Stimulated activated CD4-positive, alpha-beta T cell treated with anti-CD3 and anti-CD28 coated beads, Interleukin-4, amount 100 ng/mL, for 1 hour (primary cell): ENCODE results near the gene ISLR.

Source experiments
- DNase-seq: peaks from one replicate; pipeline ENCODE4 v3.0.0-alpha.2; 2020

Gene ISLR

GRCh38 chr15:74174219-74174957, 878 bp downstream of the ISLR start:
- no peak for DNase-seq

GRCh38 chr15:74174958-74175253, 1.4 kb downstream of the ISLR start:
- DNase-seq, result no peak

- no peak for DNase-seq
These were observed 2.0 kb downstream of the ISLR start for GRCh38 chr15:74175271-74176191.

DNA sequence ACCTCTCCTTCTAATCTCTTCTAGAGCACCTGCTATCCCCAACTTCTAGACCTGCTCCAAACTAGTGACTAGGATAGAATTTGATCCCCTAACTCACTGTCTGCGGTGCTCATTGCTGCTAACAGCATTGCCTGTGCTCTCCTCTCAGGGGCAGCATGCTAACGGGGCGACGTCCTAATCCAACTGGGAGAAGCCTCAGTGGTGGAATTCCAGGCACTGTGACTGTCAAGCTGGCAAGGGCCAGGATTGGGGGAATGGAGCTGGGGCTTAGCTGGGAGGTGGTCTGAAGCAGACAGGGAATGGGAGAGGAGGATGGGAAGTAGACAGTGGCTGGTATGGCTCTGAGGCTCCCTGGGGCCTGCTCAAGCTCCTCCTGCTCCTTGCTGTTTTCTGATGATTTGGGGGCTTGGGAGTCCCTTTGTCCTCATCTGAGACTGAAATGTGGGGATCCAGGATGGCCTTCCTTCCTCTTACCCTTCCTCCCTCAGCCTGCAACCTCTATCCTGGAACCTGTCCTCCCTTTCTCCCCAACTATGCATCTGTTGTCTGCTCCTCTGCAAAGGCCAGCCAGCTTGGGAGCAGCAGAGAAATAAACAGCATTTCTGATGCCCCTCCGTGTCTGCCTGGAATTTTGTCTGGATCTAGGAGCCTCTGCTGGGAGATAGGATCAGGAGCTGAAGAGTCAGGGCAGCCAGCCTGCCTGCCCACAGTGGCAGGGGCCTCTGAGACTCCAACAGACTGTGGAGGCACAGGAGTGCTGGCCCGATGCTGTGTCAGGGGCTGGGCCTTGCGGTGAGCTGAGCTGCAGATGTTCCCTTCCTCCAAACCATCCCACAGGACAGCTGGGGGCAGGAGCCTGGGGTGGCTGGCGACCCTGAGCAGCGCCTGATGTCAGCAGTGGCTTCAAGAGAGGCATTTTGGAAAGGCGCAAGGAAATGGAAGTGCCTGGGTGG, 3.0 kb downstream of the ISLR start:
- no peak for DNase-seq

DNA sequence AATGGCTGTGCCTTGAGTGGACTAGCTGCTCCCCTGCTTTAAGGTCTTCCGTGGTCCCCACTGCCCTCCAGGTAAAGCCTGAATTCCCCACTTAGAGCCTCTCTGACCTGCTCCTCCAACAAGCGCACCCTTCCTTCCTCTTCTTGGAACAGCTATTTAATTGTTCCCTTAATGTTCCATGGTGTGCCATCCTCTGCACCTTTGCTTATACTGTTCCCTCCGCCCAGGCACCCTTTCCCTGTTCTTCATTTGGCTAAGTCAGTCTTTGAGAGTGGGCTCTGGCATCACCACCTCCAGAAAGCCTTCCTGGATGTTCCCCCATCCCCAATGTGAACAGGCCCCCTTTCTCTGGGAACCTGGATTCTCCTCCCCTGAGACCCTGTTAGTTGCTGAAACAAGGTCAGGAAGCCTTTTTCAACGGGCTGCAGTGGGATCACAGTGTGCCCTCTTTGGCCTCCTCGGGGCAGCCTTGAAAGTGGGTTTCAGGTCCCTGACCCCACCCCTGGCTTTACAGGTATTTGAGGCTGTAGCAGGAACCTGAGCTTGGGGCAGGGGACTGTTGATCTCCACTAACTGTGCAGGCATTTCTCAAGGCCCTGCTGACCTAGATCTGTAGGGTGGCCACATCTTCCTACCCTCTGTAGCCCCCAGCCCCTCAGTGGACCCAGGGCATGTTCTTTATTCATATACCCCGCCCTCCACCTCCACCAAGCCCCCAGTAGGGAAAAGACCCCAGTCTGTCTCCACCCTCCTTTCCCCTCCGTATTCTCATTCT, 5.0 kb downstream of the ISLR start:
- DNase-seq, result no peak

DNA sequence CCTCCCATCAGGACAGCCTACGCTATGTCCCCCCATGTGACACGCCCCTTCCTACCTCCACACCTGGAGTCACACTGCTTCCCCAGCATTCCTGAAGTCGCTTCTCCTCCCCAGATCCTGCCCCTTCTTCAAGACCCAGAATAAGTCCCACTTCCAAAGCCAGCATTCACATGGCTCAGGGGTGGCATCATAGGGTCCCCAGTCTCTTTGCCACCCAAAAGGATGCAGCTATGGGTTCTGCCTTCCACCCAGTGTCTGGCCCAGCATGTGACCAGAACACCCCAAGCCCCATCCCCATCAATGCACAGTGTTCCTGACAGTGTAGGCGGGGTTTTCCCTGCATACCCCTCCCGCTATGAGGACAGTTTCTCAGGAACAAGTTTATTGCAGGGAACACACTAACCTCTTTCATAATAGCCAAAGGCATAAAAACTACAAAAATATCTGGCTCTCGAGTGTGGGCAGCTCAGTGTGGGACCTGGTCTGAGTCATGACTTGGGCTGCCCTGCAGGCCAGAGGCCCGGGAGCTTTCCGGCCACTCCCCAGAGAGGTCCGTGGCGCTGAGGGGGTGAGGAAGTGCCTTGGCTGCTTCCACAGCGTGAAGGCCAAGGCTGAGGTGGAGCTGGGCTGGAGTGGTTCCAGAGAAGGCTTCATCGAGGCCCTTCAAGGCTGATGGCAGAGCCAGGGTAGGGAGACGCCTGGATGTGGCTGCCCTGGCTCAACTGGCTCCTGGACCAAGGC, 5.8 kb downstream of the ISLR start:
- no peak for DNase-seq

- no peak for DNase-seq
These were observed 6.7 kb downstream of the ISLR start for GRCh38 chr15:74179983-74180880.

DNA sequence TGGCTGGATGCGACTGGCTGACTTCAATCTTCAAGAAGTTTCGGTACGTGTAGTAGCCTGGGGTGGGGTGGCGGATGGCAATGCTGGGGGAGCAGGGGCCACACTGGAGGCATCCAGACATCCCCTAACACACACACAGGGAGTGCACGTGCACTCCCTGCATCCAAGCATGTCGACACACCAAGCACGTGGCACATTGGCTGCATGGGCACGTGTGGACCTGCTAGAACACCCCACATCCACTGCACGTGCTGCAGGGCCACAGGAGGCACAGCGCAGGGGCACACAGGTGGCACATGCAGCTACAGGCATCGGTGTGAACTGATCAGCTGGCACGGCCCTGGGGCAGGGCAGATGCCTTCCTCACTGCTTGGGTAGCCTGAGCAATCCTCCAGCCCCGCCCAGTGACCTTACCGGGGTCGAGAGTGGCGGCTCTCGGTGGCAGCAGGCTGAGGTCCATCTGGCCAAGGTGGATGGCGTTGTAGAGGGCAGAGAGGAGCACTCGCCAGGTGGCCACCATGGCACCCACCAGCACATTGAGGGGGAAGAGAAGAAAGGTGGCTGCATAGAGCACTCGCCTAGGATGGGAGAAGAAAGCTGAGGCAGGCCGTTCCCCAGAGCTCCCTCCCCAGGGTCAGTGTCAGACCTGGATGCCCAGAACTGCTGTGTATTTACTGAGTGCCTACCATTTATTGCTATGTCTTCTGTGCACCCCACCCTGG, 7.5 kb downstream of the ISLR start:
- no peak for DNase-seq

GRCh38 chr15:74182131-74182530, 8.6 kb downstream of the ISLR start:
- DNase-seq, result no peak

DNA sequence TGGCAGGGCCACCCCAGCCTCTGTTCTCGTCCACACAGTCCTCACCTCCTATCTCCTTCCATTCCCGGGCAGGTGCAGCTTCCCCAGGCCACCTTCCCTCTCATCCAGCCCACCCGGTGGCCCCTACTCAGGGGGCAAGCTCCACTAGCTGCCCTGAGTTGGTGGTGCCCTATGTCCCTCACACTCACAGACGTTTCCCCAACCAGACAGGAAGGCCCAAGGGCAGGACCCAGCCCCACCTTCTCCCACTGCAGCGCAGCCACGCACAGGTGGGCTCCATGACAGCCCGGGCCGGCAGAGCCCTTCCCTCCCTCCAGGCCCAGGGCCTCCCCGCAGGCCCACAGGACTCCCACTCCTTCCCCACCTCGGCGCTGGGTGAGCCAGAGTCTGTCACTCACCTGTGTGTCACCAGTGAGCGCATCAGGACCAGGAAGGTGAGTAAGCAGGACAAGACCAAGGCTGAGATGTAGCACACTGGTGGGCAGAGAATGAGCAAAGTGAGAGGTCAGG, 11.1 kb downstream of the ISLR start:
- DNase-seq, result no peak

DNA sequence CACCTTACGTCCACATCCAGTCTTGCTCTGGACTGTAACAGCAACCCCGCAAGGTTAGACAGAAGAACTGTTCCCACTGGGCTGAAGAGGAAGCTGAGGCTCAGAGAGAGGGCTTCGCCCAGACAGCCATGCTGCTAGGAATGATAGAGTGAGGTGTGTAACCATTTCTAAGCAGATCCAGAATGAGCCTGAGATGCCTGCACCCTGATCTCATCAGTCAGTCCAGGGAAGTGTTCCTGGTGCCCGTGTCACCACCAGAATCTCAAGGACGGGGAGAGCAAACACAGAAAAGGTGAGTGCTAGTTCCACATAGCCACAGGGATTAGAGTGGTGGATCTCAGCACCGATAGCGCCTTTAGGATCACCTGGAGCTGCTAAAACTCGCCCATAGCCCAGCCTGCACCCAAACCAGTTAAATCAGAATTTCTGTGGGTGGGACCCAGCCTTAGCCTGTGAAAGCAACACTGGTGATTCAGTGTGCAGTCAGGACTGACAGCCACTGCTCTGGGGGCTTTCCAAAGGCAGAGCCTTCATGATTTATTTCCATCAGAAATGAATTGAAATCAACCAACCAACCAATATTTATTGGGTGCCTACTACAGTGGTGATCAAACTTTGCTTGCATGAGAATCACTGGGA, 12.3 kb downstream of the ISLR start:
- DNase-seq, result no peak

GRCh38 chr15:74188216-74188615, 14.7 kb downstream of the ISLR start:
- DNase-seq, result no peak

DNA sequence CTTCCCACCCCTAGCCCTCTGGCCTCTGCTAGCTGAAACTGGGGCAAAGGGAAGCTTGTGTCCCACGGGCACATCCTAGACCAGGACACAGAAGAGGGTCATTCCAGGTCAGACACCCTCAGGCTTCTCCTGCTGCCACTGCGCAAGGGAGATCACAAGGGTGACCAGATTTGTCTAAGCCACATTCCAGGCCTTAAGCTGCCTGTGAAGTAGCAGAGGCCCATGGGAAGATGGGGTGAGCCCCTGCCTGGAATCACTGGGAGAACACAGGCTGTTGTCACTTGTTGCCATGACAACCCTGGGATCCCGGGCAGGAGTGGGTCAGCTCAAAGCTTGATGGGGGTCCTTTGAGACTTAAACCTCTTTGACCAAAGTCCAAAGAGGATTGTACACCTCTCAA, 18.3 kb downstream of the ISLR start:
- no peak for DNase-seq

DNA sequence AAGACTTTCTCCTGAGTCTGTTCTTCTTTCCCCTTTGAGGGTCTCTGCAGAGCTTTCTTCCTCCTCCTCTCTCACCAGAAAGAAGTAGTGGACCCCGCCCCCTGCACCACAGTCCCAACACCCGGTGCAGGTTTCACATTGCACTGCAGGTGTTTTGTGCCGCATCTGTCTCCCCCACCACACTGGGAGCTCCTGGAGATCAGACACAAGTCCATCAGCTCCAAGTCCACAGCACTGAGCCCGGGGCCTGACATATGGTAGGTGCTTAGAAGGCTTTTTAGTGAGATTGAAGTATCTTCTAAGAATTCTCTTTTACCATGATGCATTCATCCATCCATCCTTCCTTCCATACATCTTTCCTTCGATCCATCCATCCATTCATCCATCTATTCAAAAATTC, 19.2 kb downstream of the ISLR start:
- no peak for DNase-seq

DNA sequence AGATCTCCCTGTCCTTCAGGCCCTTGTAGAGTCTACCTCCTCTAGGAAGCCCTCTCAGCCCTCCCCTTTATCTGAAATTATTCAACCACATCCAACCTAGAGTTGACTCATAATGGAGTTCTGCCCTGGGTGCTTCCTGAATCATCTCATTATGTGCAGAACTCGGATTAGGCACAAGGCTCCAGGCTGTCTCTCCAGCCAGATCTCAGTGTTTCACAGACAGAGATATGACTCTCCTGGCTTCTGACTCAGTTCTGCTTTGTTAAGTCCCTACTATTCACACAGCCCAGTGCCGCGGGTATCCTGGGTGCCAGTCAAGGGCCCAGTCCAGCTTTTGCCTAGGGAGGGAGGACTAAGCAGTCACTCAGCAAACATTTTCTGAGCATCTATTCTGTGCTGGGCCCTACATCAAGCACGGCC, 19.8 kb downstream of the ISLR start:
- no peak for DNase-seq

DNA sequence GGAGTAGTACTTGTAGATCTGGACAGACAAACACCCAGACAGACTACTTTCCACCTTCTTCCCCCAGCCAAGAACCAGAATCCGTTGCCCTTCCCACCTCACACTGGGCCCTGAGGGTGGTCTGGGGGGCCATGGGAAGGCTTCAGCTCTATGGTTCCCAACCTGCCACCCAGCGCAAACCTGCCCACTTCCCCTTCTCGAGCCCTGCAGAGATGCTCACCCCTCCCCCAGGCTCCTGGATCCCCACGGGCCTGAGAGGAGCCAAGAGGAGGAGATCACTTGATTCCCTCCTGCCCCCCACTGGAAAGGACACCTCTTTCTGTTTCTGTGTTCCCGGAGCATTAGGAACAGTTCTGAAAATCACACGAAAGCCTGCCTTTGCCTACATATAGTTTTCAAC, 20.4 kb downstream of the ISLR start:
- no peak for DNase-seq

- no peak for DNase-seq
These were observed 21.4 kb downstream of the ISLR start for GRCh38 chr15:74194572-74195559.

DNA sequence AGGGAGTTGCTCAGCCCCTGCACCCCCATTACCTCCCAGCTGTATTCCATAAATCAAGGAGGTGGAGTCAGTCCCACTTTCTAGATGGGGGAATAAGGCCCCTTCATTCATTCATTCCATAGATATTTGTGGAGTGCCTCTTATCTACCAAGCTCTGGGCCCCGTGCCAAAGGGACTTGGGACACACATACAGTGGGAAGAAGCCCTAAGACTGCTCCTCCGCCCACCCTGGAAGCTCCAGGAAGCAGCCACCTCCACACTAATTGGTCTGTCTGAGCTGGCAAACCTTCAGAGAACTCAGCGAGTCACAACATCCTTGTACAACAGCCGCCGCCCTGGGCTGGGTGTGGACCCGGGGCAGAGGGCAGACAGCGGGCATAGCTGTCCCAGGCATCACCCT, 22.7 kb downstream of the ISLR start:
- DNase-seq, result no peak
